ENCODE data around the gene ZBTB16. TPM values are rescaled to one million over a fixed set of nuclear protein-coding genes. Genes with fewer than 3 reads are reported as not detected.

The ZBTB16 gene
- total and polyA plus RNA-seq, 2 of the 4 experiments (the other 2 are of a cell fraction): not detected

- Histone ChIP-seq H2AK5ac (ENCODE audit: low read depth, low read length) (no peak overlapping the region), H3K9ac (ENCODE audit: low read depth, low read length) (no peak overlapping the region), H3K27ac (ENCODE audit: insufficient read depth, low read length) (no peak overlapping the region), H2BK15ac (ENCODE audit: low read depth, low read length) (no peak overlapping the region), H3K4me1 (ENCODE audit: control insufficient read depth, insufficient read depth, low read length) (no peaks in the 10 kb centered on the region), H4K20me1 (ENCODE audit: insufficient read depth, low read length) (no peaks in the 10 kb centered on the region), H3K9me1 (ENCODE audit: insufficient read depth, low read length) (no peaks in the 10 kb centered on the region), H4K91ac (ENCODE audit: insufficient read depth, low read depth, low read length) (no peak overlapping the region), H3K4ac (ENCODE audit: low read depth, low read length) (no peak overlapping the region), H4K8ac (ENCODE audit: low read depth in 2 of 2, low read length in 2 of 2) (no peak overlapping the region), H3K4me3 (ENCODE audit: insufficient read depth, low read depth, low read length) (no peak overlapping the region), H2AFZ (replicated peaks; ENCODE audit: low read length, poor library complexity) (no peak overlapping the region), H4K5ac (ENCODE audit: low read depth, low read length) (no peak overlapping the region), H3K23ac (ENCODE audit: low read depth, low read length) (no peak overlapping the region), H3K79me1 (ENCODE audit: low read depth in 1 of 2, low read length in 2 of 2) (no peaks in the 10 kb centered on the region), H3K14ac (replicated peaks; ENCODE audit: low read depth, low read length) (no peak overlapping the region), H3K4me2 (ENCODE audit: low read depth, low read length) (no peak overlapping the region), H2BK120ac (ENCODE audit: low read depth, low read length) (no peak overlapping the region), H3K9me3 (ENCODE audit: control insufficient read depth, insufficient read depth, low read length) (no peaks in the 10 kb centered on the region), H3K27me3 (ENCODE audit: control insufficient read depth, insufficient read depth, low read length) (peaks cover 15% of the 10 kb centered on the region), H2BK20ac (ENCODE audit: low read depth, low read length) (no peak overlapping the region), H3K18ac (ENCODE audit: low read depth, low read length) (no peak overlapping the region), H2BK5ac (ENCODE audit: low read depth, low read length, poor library complexity, severe bottlenecking) (no peak overlapping the region), H3K36me3 (ENCODE audit: control insufficient read depth, insufficient read depth, low read length) (no peaks in the 10 kb centered on the region), H3K56ac (ENCODE audit: extremely low read depth, insufficient read depth, low read length) (no peak overlapping the region), H2AK9ac (replicated peaks; ENCODE audit: low read depth, low read length, poor library complexity) (no peak overlapping the region)
- DNase-seq: no peak
- no TSS peak for BruUV-seq (replicated peaks)
- in situ Hi-C loops (cut with MboI; ENCODE audit: low sequenced_read_pairs): no loop called here
- no peak for ATAC-seq (ENCODE audit: low read depth)
- dilution Hi-C loops (cut with HindIII; ENCODE audit: low sequenced_read_pairs, unreplicated experiment): no loop called here
- 70% methylated on average over 2 of the region's 7 CpGs; no CpG with 5 or more reads in 1 of the 2 experiments for WGBS, 2 experiments (ENCODE audit: extremely low coverage in 2 of 2, insufficient read length in 1 of 2)
- POLR2A ChIA-PET (ENCODE audit: unreplicated experiment): no interaction called here
- intact Hi-C loops (cut with micrococcal nuclease): no loop called here
- CTCF ChIA-PET: no interaction called here
- TF ChIP-seq FOS (IDR thresholded peaks at IDR 0.05; ENCODE audit: low read depth, low read length) (no peak), RAD21 (IDR thresholded peaks at IDR 0.05; ENCODE audit: low read length) (no peak), USF2 (IDR thresholded peaks at IDR 0.05; ENCODE audit: low read depth, low read length) (no peak), RFX5 (IDR thresholded peaks at IDR 0.05; ENCODE audit: low read depth, low read length) (no peak), MXI1 (IDR thresholded peaks at IDR 0.05; ENCODE audit: borderline replicate concordance, low read depth, low read length) (no peak), CTCF (conservative IDR thresholded peaks at IDR 0.05; ENCODE audit: low read depth, low read length) (no peak), RCOR1 (IDR thresholded peaks at IDR 0.05; ENCODE audit: insufficient replicate concordance, low read length) (no peak), MAFK (IDR thresholded peaks at IDR 0.05; ENCODE audit: low read depth, low read length) (no peak), MAZ (IDR thresholded peaks at IDR 0.05; ENCODE audit: borderline replicate concordance, low read depth, low read length) (no peak), CEBPB (IDR thresholded peaks at IDR 0.05; ENCODE audit: low read depth, low read length) (no peak), NFE2L2 (IDR thresholded peaks at IDR 0.05; ENCODE audit: low read depth, low read length) (no peak)
Observed at GRCh38 chr11:114070464-114071139, 11.1 kb downstream of the ZBTB16 start.

Data from IMR-90 (cell line).